HepG2 (cell line): ENCODE data around the gene SCYGR6. TPM values are rescaled to one million over a fixed set of nuclear protein-coding genes. Genes with fewer than 3 reads are reported as not detected.

Source experiments
- AKAP8 ChIP-seq: sonication (generic); formaldehyde crosslinking; IDR thresholded peaks from 2 replicates; pipeline ENCODE4 v1.5.1; 2020; ENCODE audit warnings: mild to moderate bottlenecking, missing genetic modification reagents
- EHMT2 ChIP-seq: fragments of 200-600 bp; sonication (generic); IDR thresholded peaks from 2 replicates; pipeline ENCODE4 v1.7.0; 2017; ENCODE audit warnings: antibody characterized with exemption, low read depth, low read length, borderline replicate concordance
- FLYWCH1 ChIP-seq: sonication (generic); formaldehyde crosslinking; IDR thresholded peaks from 2 replicates; pipeline ENCODE4 v1.8.1; 2023; ENCODE audit warnings: mild to moderate bottlenecking, missing genetic modification reagents
- IRX3 ChIP-seq: sonication (generic); formaldehyde crosslinking; IDR thresholded peaks from 2 replicates; pipeline ENCODE4 v1.8.1; 2023; ENCODE audit warnings: mild to moderate bottlenecking, low read depth, missing genetic modification reagents, borderline replicate concordance
- MBNL3 ChIP-seq: fragments of 250-450 bp; sonication (Bioruptor Pico); conservative IDR thresholded peaks from 2 replicates; pipeline ENCODE4 v1.8.0; 2022; ENCODE audit warnings: mild to moderate bottlenecking, inconsistent platforms
- MYC ChIP-seq: sonication (generic); formaldehyde crosslinking; IDR thresholded peaks from 2 replicates; pipeline ENCODE4 v1.9.0; 2021; ENCODE audit warnings: missing genetic modification reagents, borderline replicate concordance
- SKI ChIP-seq: fragments of 450-650 bp; IDR thresholded peaks from one replicate; pipeline ENCODE4 v1.6.1; 2018; ENCODE audit warnings: mild to moderate bottlenecking; ENCODE audit not compliant: partially characterized antibody
- SP140L ChIP-seq: sonication (generic); formaldehyde crosslinking; IDR thresholded peaks from 2 replicates; pipeline ENCODE4 v1.4.0; 2020; ENCODE audit warnings: missing genetic modification reagents, borderline replicate concordance
- SPEN ChIP-seq: sonication (generic); formaldehyde crosslinking; IDR thresholded peaks from 2 replicates; pipeline ENCODE4 v1.5.1; 2020; ENCODE audit warnings: low read depth, mild to moderate bottlenecking, missing genetic modification reagents
- STAG1 ChIP-seq: sonication (generic); formaldehyde crosslinking; IDR thresholded peaks from 2 replicates; pipeline ENCODE4 v1.4.0; 2020; ENCODE audit warnings: missing genetic modification reagents
- WIZ ChIP-seq: sonication (generic); formaldehyde crosslinking; IDR thresholded peaks from 2 replicates; pipeline ENCODE4 v1.5.1; 2020; ENCODE audit warnings: mild to moderate bottlenecking, missing genetic modification reagents
- ZBTB42 ChIP-seq: sonication (generic); formaldehyde crosslinking; IDR thresholded peaks from 2 replicates; pipeline ENCODE4 v1.5.0; 2020; ENCODE audit warnings: mild to moderate bottlenecking, missing genetic modification reagents
- ZNF251 ChIP-seq: sonication (generic); formaldehyde crosslinking; IDR thresholded peaks from 2 replicates; pipeline ENCODE4 v1.9.0; 2021; ENCODE audit warnings: mild to moderate bottlenecking, missing genetic modification reagents
- ZNF367 ChIP-seq: sonication (generic); formaldehyde crosslinking; IDR thresholded peaks from 2 replicates; pipeline ENCODE4 v1.4.0; 2020; ENCODE audit warnings: missing genetic modification reagents, borderline replicate concordance
- ZNF629 ChIP-seq: sonication (generic); formaldehyde crosslinking; conservative IDR thresholded peaks from 2 replicates; pipeline ENCODE4 v1.5.0; 2020; ENCODE audit warnings: missing genetic modification reagents
- ZNF737 ChIP-seq: sonication (generic); formaldehyde crosslinking; IDR thresholded peaks from 2 replicates; pipeline ENCODE4 v1.5.0; 2020; ENCODE audit warnings: missing genetic modification reagents, mild to moderate bottlenecking, borderline replicate concordance
- polyA plus RNA-seq, 8 experiments: library from polyadenylated mRNA; depleted of rRNA in 3 of 8; stranded (reverse) in 7 of 8; unstranded in 1 of 8; fragments of >200 nt; fragmentation: Illumina TruSeq in 4 of 8; extraction: Trizol in 4 of 8; gene quantifications; 2 replicates each; pipeline versions ENCODE4 v1.2.1 to v1.2.3, GENCODE V29; 2011 to 2016; ENCODE audit warnings: low read depth in 4 of 8, missing spikeins in 1 of 8, mixed read lengths in 1 of 8; ENCODE audit not compliant: insufficient read depth in 1 of 8
- total RNA-seq, 5 experiments: library from RNA; depleted of rRNA; stranded (reverse); fragments of >200 nt; fragmentation: Illumina TruSeq; extraction: Trizol; gene quantifications; 2 replicates each; pipeline ENCODE4 v1.2.3, GENCODE V29; 2016; ENCODE audit warnings: low read depth in 1 of 5
- TF ChIP-seq, protein P1 (sequence below): IDR thresholded peaks from 2 replicates; pipeline ENCODE4 v1.4.0; 2020; ENCODE audit warnings: mild to moderate bottlenecking, missing genetic modification reagents
- TF ChIP-seq, protein P2 (sequence below): IDR thresholded peaks from 2 replicates; pipeline ENCODE4 v1.6.1; 2012; ENCODE audit warnings: low read length, improper control_type of control experiment
- TF ChIP-seq, protein P3 (sequence below): sonication (generic); formaldehyde crosslinking; IDR thresholded peaks from 2 replicates; pipeline ENCODE4 v1.4.0; 2020; ENCODE audit warnings: missing genetic modification reagents, borderline replicate concordance
- TF ChIP-seq, protein P4 (sequence below): IDR thresholded peaks from 2 replicates; pipeline ENCODE4 v1.6.1; 2016; ENCODE audit warnings: control low read depth

SCYGR6 gene
- total and polyA plus RNA-seq, 2 of the 13 experiments (the other 11 are each of a cell fraction or from before 2014, with no cell fraction given), result not detected

DNA sequence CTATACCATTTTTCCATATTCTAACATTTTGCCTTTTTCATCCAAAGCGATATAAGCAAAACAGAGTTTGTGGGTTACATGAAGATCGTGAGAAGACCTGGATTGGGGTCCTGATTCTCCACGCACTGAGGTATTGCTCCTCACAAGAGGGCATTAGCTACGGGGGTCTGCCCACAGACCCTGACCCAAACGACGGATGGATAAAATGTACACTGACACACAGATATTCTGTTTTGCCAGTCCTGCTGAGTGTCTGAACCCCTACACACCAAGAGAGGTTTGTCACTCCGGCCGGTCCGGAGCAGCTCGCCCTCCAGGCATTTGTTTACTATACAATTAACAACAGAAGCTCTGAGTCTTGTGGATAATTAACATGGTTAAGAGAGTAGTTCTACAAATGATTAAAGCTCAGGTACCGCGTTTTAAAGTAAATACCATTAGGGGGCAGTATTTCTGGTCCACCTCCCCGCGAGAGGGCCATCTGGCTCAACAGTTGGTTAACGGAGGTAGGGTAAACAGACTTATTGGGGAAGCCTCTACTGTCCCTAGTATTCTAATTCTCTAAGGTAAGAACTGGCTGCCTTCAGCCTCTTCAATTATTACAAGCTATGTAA is 49.6 kb upstream of the SCYGR6 start (continued):
- TF ChIP-seq, protein P1, sequence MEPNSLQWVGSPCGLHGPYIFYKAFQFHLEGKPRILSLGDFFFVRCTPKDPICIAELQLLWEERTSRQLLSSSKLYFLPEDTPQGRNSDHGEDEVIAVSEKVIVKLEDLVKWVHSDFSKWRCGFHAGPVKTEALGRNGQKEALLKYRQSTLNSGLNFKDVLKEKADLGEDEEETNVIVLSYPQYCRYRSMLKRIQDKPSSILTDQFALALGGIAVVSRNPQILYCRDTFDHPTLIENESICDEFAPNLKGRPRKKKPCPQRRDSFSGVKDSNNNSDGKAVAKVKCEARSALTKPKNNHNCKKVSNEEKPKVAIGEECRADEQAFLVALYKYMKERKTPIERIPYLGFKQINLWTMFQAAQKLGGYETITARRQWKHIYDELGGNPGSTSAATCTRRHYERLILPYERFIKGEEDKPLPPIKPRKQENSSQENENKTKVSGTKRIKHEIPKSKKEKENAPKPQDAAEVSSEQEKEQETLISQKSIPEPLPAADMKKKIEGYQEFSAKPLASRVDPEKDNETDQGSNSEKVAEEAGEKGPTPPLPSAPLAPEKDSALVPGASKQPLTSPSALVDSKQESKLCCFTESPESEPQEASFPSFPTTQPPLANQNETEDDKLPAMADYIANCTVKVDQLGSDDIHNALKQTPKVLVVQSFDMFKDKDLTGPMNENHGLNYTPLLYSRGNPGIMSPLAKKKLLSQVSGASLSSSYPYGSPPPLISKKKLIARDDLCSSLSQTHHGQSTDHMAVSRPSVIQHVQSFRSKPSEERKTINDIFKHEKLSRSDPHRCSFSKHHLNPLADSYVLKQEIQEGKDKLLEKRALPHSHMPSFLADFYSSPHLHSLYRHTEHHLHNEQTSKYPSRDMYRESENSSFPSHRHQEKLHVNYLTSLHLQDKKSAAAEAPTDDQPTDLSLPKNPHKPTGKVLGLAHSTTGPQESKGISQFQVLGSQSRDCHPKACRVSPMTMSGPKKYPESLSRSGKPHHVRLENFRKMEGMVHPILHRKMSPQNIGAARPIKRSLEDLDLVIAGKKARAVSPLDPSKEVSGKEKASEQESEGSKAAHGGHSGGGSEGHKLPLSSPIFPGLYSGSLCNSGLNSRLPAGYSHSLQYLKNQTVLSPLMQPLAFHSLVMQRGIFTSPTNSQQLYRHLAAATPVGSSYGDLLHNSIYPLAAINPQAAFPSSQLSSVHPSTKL (CRISPR knock-in tag), result no peak; the same call in 1 of the 2 replicates
- peak; percentile 78 for TF ChIP-seq STAG1
- no peak for TF ChIP-seq AKAP8 (CRISPR knock-in tag)
- TF ChIP-seq FLYWCH1 (CRISPR knock-in tag), result no peak
- TF ChIP-seq MBNL3, result no peak
- TF ChIP-seq, protein P2, sequence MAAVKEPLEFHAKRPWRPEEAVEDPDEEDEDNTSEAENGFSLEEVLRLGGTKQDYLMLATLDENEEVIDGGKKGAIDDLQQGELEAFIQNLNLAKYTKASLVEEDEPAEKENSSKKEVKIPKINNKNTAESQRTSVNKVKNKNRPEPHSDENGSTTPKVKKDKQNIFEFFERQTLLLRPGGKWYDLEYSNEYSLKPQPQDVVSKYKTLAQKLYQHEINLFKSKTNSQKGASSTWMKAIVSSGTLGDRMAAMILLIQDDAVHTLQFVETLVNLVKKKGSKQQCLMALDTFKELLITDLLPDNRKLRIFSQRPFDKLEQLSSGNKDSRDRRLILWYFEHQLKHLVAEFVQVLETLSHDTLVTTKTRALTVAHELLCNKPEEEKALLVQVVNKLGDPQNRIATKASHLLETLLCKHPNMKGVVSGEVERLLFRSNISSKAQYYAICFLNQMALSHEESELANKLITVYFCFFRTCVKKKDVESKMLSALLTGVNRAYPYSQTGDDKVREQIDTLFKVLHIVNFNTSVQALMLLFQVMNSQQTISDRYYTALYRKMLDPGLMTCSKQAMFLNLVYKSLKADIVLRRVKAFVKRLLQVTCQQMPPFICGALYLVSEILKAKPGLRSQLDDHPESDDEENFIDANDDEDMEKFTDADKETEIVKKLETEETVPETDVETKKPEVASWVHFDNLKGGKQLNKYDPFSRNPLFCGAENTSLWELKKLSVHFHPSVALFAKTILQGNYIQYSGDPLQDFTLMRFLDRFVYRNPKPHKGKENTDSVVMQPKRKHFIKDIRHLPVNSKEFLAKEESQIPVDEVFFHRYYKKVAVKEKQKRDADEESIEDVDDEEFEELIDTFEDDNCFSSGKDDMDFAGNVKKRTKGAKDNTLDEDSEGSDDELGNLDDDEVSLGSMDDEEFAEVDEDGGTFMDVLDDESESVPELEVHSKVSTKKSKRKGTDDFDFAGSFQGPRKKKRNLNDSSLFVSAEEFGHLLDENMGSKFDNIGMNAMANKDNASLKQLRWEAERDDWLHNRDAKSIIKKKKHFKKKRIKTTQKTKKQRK, result no peak
- no peak; the same call in 1 of the 2 replicates for TF ChIP-seq EHMT2
- no peak for TF ChIP-seq ZBTB42 (CRISPR knock-in tag)
- TF ChIP-seq SP140L (CRISPR knock-in tag), result 0 out of 2 replicates have a peak, but pooled peaks have one; percentile 30
- no peak for TF ChIP-seq IRX3 (CRISPR knock-in tag)
- TF ChIP-seq ZNF367 (CRISPR knock-in tag), result no peak
- TF ChIP-seq SPEN (CRISPR knock-in tag), result no peak
- TF ChIP-seq WIZ (CRISPR knock-in tag), result no peak
- TF ChIP-seq, protein P3, sequence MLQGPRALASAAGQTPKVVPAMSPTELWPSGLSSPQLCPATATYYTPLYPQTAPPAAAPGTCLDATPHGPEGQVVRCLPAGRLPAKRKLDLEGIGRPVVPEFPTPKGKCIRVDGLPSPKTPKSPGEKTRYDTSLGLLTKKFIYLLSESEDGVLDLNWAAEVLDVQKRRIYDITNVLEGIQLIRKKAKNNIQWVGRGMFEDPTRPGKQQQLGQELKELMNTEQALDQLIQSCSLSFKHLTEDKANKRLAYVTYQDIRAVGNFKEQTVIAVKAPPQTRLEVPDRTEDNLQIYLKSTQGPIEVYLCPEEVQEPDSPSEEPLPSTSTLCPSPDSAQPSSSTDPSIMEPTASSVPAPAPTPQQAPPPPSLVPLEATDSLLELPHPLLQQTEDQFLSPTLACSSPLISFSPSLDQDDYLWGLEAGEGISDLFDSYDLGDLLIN, result no peak
- no peak for TF ChIP-seq SKI
- no peak for TF ChIP-seq ZNF629 (CRISPR knock-in tag)
- no peak for TF ChIP-seq ZNF737 (CRISPR knock-in tag)
- no peak for TF ChIP-seq MYC (CRISPR knock-in tag)
- TF ChIP-seq ZNF251 (CRISPR knock-in tag), result no peak
- TF ChIP-seq, protein P4, sequence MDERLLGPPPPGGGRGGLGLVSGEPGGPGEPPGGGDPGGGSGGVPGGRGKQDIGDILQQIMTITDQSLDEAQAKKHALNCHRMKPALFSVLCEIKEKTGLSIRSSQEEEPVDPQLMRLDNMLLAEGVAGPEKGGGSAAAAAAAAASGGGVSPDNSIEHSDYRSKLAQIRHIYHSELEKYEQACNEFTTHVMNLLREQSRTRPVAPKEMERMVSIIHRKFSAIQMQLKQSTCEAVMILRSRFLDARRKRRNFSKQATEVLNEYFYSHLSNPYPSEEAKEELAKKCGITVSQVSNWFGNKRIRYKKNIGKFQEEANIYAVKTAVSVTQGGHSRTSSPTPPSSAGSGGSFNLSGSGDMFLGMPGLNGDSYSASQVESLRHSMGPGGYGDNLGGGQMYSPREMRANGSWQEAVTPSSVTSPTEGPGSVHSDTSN, result no peak
